Osteocyte (in vitro differentiated cells): ENCODE results near the gene SGCD. TPM values are rescaled to one million over a fixed set of nuclear protein-coding genes. Genes with fewer than 3 reads are reported as not detected.

Experiments
- DNase-seq: peaks from one replicate; pipeline ENCODE4 v3.0.0; 2021; ENCODE audit warnings: mixed read lengths; ENCODE audit not compliant: unreplicated experiment; ENCODE audit errors: extremely low spot score
- H3K27ac Mint-ChIP-seq: one replicate; pipeline ENCODE4 v1.8.0; 2021; ENCODE audit warnings: mild to moderate bottlenecking, mixed read lengths; ENCODE audit not compliant: unreplicated experiment
- H3K27me3 Mint-ChIP-seq: one replicate; pipeline ENCODE4 v1.8.0; 2021; ENCODE audit warnings: mixed read lengths; ENCODE audit not compliant: unreplicated experiment
- H3K36me3 Mint-ChIP-seq: one replicate; pipeline ENCODE4 v1.8.0; 2021; ENCODE audit warnings: mixed read lengths; ENCODE audit not compliant: unreplicated experiment
- H3K4me1 Mint-ChIP-seq: one replicate; pipeline ENCODE4 v1.8.0; 2021; ENCODE audit warnings: mixed read lengths; ENCODE audit not compliant: unreplicated experiment
- H3K4me3 Mint-ChIP-seq: one replicate; pipeline ENCODE4 v1.8.0; 2021; ENCODE audit warnings: mild to moderate bottlenecking, moderate library complexity, mixed read lengths; ENCODE audit not compliant: unreplicated experiment
- H3K9me3 Mint-ChIP-seq: one replicate; pipeline ENCODE4 v1.8.0; 2021; ENCODE audit warnings: mixed read lengths; ENCODE audit not compliant: unreplicated experiment
- CTCF ChIP-seq: fragments of 200-600 bp; sonication (generic); IDR thresholded peaks from 2 replicates; pipeline ENCODE4 v1.5.0; 2021; ENCODE audit warnings: antibody characterized with exemption, mild to moderate bottlenecking, moderate library complexity
- total RNA-seq: library from RNA; stranded (reverse); gene quantifications from 2 replicates; pipeline ENCODE4 v1.2.1, GENCODE V29; 2021

The SGCD gene
- total RNA-seq, 1 donor from 2014 or later = 13.1 TPM

DNA sequence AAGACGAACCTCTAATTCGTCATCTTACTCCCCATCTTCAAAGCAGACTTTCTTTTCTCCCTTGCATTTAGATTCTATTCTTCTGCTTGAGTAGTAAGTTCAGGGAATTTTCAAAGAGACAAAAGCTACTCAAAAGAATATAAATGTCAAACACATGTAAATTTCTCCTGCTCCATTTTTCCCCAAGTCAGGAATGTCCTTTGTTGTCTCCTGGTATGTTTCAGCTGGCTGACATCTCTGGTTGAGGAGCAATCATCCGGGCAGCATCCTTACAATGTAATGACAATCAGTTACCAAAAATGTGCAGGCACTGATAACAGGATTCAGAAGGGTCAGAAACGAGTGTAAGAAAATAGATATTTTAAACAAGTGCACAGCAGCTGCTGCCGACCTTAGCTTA is 475.5 kb downstream of the SGCD start:
- no peaks in the 10 kb centered on the region for H3K36me3 Mint-ChIP-seq
- H3K9me3 Mint-ChIP-seq = no peaks in the 10 kb centered on the region
- H3K27me3 Mint-ChIP-seq = peaks cover 23% of the 10 kb centered on the region
- H3K4me3 Mint-ChIP-seq = no peak overlapping the region
- H3K4me1 Mint-ChIP-seq = no peaks in the 10 kb centered on the region
- DNase-seq = no peak
- no peak for TF ChIP-seq CTCF
- no peak overlapping the region for H3K27ac Mint-ChIP-seq

DNA sequence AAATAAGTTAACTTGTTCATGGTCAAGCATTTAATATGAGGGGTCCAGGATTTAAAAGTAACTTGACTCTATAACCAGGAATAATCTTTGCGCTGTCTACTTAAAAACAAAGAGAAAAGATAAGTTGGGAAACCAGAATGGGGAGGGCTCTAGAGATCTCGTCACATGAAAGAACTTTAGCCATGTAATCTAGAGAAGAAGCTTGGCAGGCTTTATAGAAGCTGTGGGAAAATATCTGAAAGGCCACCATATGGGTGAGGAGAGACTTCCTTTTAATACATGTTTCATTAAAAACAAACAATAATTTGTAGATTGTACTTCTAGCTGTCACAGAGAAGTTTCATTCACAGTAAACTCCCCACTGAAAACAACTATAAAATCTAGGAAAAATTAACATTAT is 476.4 kb downstream of the SGCD start:
- H3K27me3 Mint-ChIP-seq = peaks cover 23% of the 10 kb centered on the region
- TF ChIP-seq CTCF = no peak
- no peak overlapping the region for H3K27ac Mint-ChIP-seq
- no peaks in the 10 kb centered on the region for H3K36me3 Mint-ChIP-seq
- H3K4me3 Mint-ChIP-seq = no peak overlapping the region
- no peak for DNase-seq
- H3K4me1 Mint-ChIP-seq = no peaks in the 10 kb centered on the region
- H3K9me3 Mint-ChIP-seq = no peaks in the 10 kb centered on the region

DNA sequence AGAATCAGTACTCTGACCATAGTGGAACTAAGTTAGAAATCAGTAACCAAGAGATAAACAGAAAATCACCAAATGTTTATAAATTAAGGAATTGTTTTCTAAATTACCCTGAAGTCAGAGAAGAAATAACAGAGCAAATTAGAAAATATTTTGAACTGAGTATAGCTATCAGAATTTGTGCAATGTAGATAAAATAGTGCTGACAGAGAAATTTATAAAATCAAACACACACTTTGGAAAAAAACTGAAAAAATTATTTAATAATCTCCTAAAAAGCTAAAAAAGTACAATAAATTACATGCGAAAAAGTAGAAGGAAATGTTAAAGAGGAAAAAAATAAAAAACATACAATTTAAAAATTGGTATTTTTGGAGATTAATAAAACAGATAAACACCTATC is 486.0 kb downstream of the SGCD start:
- DNase-seq = no peak
- Mint-ChIP-seq H3K9me3 (peaks cover 6% of the 10 kb centered on the region), H3K4me3 (no peak overlapping the region), H3K27ac (no peak overlapping the region), H3K4me1 (no peaks in the 10 kb centered on the region), H3K36me3 (no peaks in the 10 kb centered on the region), H3K27me3 (peaks cover 6% of the 10 kb centered on the region)
- TF ChIP-seq CTCF = no peak

DNA sequence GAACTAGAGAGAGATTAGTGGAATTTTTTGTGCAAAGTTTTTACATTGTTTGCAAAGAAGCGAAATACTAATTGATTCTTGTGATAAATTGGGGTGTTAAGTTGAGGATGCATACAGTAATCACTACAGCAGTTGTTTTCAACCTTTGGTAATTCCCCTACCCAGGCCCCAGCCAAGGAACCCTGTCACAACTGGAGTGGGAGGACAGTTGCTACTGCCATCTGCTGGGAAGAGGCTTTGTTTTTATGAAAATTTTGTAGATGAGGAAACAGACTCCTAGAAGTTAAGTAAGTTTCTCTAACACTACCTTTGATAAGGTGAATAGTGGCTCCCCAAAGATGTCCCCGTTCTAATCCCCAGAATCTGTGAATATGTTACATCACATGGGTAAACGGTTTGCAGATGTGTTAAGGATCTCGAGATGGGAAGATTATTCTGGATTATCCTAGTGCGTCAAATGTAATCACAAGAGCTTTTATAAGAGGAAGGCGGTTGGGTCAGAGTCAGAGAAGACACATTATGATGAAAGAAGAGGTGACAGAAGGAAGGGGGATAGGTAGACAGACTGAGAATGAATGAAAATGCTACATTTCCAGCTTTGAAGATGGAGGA is 489.1 kb downstream of the SGCD start:
- Mint-ChIP-seq H3K4me3 (no peak overlapping the region), H3K4me1 (no peaks in the 10 kb centered on the region), H3K27ac (no peak overlapping the region), H3K9me3 (no peaks in the 10 kb centered on the region), H3K27me3 (peaks cover 5% of the 10 kb centered on the region), H3K36me3 (no peaks in the 10 kb centered on the region)
- peak; percentile 75 for TF ChIP-seq CTCF
- DNase-seq = no peak
